Tibial artery (tissue), 4 donors: ENCODE measurements around the gene ZDHHC23.

ENCODE experiments used
- DNase-seq, 2 donors: peaks; one replicate each; pipeline ENCODE4 v3.0.0-alpha.2; 2019
- H3K27ac ChIP-seq, 2 donors: fragments of 200-600 bp; sonication (generic) in 1 of 2; 1 replicate in 1 of 2; 2 replicates in 1 of 2; pipeline ENCODE4 v1.5.1; 2018 to 2019; ENCODE audit warnings: mild to moderate bottlenecking in 1 of 2
- H3K27me3 ChIP-seq, 2 donors: fragments of 200-600 bp; sonication (generic) in 1 of 2; one replicate each; pipeline versions ENCODE4 v1.5.1 to v1.6.0; 2016 to 2019
- H3K36me3 ChIP-seq, 3 donors: fragments of 200-600 bp; sonication (generic) in 2 of 3; one replicate each; pipeline ENCODE4 v1.5.1; 2016 to 2019; ENCODE audit warnings: mild to moderate bottlenecking in 2 of 3
- H3K4me1 ChIP-seq, 4 donors: fragments of 200-600 bp; sonication (generic) in 2 of 4; 1 replicate in 3 of 4; 2 replicates in 1 of 4; pipeline ENCODE4 v1.5.1; 2016 to 2019
- H3K4me3 ChIP-seq, 2 donors: fragments of 200-600 bp; sonication (generic) in 1 of 2; 1 replicate in 1 of 2; 2 replicates in 1 of 2; pipeline ENCODE4 v1.5.1; 2018 to 2019; ENCODE audit warnings: mild to moderate bottlenecking in 2 of 2
- H3K9me3 ChIP-seq, 3 donors: fragments of 200-600 bp; sonication (generic) in 1 of 3; one replicate each; pipeline ENCODE4 v1.5.1; 2016 to 2019
- intact Hi-C: fragments of 100-400 bp; cut with DNase I; formaldehyde crosslinking; loops from one replicate; pipeline ENCODE4 v1.15.0; 2023; ENCODE audit warnings: low total_unique reads
- TF ChIP-seq, protein P1 (sequence below), 2 experiments: fragments of 200-600 bp in 1 of 2; fragments of 450-650 bp in 1 of 2; IDR thresholded peaks; one replicate each; pipeline ENCODE4 v1.5.1; 2017 to 2019; ENCODE audit warnings: antibody characterized with exemption in 2 of 2, mild to moderate bottlenecking in 1 of 2, moderate library complexity in 1 of 2

Gene ZDHHC23

DNA sequence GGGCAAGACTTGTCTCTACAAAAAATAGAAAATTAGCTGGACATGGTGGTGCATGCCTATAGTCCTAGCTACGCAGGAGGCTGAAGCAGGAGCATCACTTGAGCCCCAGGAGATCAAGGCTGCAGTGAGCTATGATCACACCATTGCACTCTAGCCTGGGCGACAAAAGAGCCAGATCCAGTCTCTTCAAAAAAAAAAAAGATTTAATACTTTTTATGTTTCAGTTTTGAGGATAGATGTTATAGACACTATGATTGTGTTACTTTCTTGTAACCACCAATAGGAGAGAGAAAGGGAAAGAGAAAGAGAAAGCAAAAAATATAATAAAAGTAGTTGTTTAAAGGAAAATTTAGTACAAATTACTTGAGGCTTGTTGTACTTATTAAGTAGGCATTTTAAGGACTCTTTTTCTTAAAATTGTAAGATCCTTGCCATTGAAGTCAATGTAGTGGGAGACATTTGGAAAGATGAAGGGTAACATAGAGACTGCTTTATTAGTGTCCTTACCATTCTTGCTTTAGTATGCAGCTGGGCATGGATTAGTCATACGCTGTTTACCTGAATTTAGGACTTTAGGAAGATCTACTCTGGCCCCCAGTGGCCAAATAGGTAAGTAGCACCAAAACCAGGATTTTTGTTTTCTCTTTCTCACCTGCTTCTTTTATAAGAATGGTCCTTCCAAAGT lies 35.1 kb upstream of the ZDHHC23 start:
- TF ChIP-seq, protein P1, sequence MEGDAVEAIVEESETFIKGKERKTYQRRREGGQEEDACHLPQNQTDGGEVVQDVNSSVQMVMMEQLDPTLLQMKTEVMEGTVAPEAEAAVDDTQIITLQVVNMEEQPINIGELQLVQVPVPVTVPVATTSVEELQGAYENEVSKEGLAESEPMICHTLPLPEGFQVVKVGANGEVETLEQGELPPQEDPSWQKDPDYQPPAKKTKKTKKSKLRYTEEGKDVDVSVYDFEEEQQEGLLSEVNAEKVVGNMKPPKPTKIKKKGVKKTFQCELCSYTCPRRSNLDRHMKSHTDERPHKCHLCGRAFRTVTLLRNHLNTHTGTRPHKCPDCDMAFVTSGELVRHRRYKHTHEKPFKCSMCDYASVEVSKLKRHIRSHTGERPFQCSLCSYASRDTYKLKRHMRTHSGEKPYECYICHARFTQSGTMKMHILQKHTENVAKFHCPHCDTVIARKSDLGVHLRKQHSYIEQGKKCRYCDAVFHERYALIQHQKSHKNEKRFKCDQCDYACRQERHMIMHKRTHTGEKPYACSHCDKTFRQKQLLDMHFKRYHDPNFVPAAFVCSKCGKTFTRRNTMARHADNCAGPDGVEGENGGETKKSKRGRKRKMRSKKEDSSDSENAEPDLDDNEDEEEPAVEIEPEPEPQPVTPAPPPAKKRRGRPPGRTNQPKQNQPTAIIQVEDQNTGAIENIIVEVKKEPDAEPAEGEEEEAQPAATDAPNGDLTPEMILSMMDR (IDR thresholded peaks at IDR 0.05): peak in 1 of 2 experiments; percentile 30
- H3K4me3 ChIP-seq: no peak overlapping the region
- no peak overlapping the region for H3K27ac ChIP-seq
- no peak for DNase-seq
- intact Hi-C loops: no loop called here
- H3K9me3 ChIP-seq: no peaks in the 10 kb centered on the region
- no peaks in the 10 kb centered on the region for H3K4me1 ChIP-seq
- H3K36me3 ChIP-seq: no peaks in the 10 kb centered on the region
- no peaks in the 10 kb centered on the region for H3K27me3 ChIP-seq

DNA sequence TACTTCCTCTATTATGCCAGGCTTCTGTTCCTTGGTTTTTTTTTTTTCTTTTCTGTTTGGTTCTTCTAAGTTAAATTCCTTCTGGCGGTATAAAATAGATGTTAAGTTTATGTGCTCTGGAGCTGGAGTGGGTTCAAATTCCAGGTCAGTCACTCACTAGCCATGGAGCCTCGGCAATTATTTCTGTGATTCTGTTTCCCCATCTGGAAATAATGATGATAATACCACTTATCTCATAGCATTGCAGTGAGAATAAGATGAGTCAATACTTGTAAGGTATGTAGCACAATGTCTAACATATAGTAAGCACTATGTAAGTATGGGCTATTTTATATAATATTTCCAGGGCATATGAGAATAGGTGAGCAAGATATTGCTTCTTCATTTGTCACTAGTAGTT lies 33.2 kb upstream of the ZDHHC23 start:
- Histone ChIP-seq H3K4me1 (no peaks in the 10 kb centered on the region), H3K36me3 (no peaks in the 10 kb centered on the region)
- intact Hi-C loops: no loop called here

GRCh38 chr3:113927556-113927955 lies 20.3 kb upstream of the ZDHHC23 start:
- H3K36me3 ChIP-seq: no peaks in the 10 kb centered on the region
- TF ChIP-seq, protein P1 (IDR thresholded peaks at IDR 0.05): no peak
- no peaks in the 10 kb centered on the region for H3K4me1 ChIP-seq
- peaks cover 0 to 8% (median 0%) of the 10 kb centered on the region in 3 donors for H3K9me3 ChIP-seq
- no peaks in the 10 kb centered on the region for H3K27me3 ChIP-seq
- DNase-seq: no peak
- no peak overlapping the region for H3K4me3 ChIP-seq
- no peak overlapping the region for H3K27ac ChIP-seq
- intact Hi-C loops: no loop called here

More for the DNA sequence above, 33.2 kb upstream of the ZDHHC23 start:
- TF ChIP-seq, protein P1 (IDR thresholded peaks at IDR 0.05): no peak
- no peak overlapping the region for H3K27ac ChIP-seq
- H3K9me3 ChIP-seq: no peaks in the 10 kb centered on the region
- no peak for DNase-seq
- no peaks in the 10 kb centered on the region for H3K27me3 ChIP-seq
- no peak overlapping the region for H3K4me3 ChIP-seq

DNA sequence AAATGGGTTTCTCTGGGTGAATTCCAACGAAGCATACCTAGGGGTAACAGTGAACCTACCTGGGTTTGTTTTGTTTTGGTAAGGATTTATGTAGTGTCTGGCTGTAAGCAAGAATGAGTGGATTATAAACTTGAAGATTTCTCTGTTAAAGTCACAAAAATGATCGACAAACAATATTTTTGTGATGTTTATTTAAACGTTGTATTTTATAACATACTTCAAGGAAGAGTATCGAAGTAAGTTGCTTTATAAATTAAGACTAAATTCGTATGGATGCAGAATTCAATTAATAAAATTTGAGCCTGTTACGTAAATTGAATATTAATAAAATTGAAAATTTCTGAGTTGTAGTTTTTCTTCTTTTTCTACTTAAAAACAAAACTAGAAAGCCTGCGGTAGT lies 982 bp upstream of the ZDHHC23 start:
- H3K4me3 ChIP-seq: peak overlapping the region; percentile 81 to 86
- intact Hi-C loops: loop anchor here (5.0 kb wide), 1 partner anchor 110 kb away; the partner anchor contains the start of genes CCDC191 and QTRT2

DNA sequence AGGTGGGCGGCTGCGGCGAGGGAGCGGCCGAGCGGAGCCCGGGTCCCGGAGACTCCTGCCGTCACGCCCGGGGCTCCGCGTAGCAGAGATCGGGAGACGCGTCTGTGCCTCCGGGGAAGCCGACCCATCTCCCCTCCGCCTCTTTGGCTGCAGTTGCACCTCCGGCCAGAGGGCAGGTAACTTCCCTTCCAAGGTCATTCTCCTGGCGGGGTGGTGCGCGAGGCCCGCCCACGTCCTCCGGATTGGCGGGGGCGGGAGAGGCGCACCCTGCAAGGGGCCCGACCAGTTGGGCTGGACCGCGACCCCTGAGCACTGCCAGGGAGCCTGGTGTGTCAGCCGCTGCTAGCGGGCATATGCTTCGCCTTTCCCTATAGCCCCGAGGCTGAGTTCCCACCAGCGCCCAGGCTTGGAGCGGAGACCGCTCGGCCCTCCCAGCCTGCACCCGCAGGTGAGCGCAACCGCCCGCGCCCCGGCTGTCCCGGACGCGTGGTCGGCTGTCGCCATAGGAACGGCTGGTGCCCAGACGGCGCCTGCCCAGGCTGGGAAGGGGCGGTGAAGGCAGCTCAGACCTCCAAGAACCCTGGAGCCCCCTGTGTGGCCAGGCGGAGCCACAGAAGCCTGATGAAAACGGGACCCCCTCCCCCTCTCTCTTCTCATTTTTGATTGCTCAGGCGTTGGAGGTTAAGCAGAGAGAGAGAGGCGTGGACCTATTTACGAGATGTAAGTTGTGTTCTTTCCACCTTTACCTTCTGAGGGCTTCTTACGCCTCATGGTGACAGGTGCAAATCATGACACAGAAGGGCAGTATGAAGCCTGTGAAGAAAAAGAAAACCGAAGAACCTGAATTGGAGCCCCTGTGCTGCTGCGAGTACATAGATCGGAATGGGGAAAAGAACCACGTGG lies 453 bp downstream of the ZDHHC23 start:
- DNase-seq: peak in 1 of 2 donors; percentile 64
- TF ChIP-seq, protein P1 (IDR thresholded peaks at IDR 0.05): no peak
- H3K36me3 ChIP-seq: peaks cover 0 to 3% (median 0%) of the 10 kb centered on the region in 3 donors
- peaks cover 0 to 18% (median 7%) of the 10 kb centered on the region in 4 donors for H3K4me1 ChIP-seq
- intact Hi-C loops: loop anchor here (5.0 kb wide), 1 partner anchor 109 kb away; the partner anchor contains the start of genes CCDC191 and QTRT2
- H3K27me3 ChIP-seq: no peaks in the 10 kb centered on the region
- no peaks in the 10 kb centered on the region for H3K9me3 ChIP-seq
- H3K27ac ChIP-seq: peak overlapping the region; percentile 55 to 71
- H3K4me3 ChIP-seq: peak overlapping the region; percentile 81 to 86

More for the DNA sequence above, 982 bp upstream of the ZDHHC23 start:
- TF ChIP-seq, protein P1 (IDR thresholded peaks at IDR 0.05): no peak
- no peak for DNase-seq
- Histone ChIP-seq H3K9me3 (no peaks in the 10 kb centered on the region), H3K36me3 (peaks cover 0 to 7% (median 0%) of the 10 kb centered on the region in 3 donors), H3K27me3 (no peaks in the 10 kb centered on the region), H3K4me1 (peaks cover 0 to 18% (median 7%) of the 10 kb centered on the region in 4 donors), H3K27ac (peak overlapping the region in 1 of 2 donors; percentile 65)
